Breast epithelium (tissue), 3 donors: ENCODE measurements around the gene CFAP119.

Source experiments
- CTCF ChIP-seq, 3 donors: fragments of 450-650 bp; IDR thresholded peaks; one replicate each; pipeline ENCODE4 v1.5.1; 2016 to 2017; ENCODE audit warnings: antibody characterized with exemption in 3 of 3, mild to moderate bottlenecking in 3 of 3, moderate library complexity in 3 of 3
- POLR2A ChIP-seq: fragments of 450-650 bp; IDR thresholded peaks from one replicate; pipeline ENCODE4 v1.6.1; 2016; ENCODE audit warnings: antibody characterized with exemption, mild to moderate bottlenecking, moderate library complexity
- POLR2AphosphoS5 ChIP-seq, 3 donors: sonication (generic); formaldehyde crosslinking; IDR thresholded peaks; one replicate each; pipeline ENCODE4 v1.6.1; 2017; ENCODE audit warnings: antibody characterized with exemption in 3 of 3

GRCh38 chr16:30715750-30716445 is 46.0 kb downstream of the CFAP119 start:
- TF ChIP-seq CTCF (IDR thresholded peaks at IDR 0.05) = no peak
- TF ChIP-seq POLR2A = no peak
- TF ChIP-seq POLR2AphosphoS5 (IDR thresholded peaks at IDR 0.05) = no peak
